RWPE1 (cell line): Measurements from ENCODE around the gene SLC38A8.

Experiments
- CTCF ChIA-PET: fragments of 350-600 bp; sonication (Branson Sonifier 250); formaldehyde crosslinking; extraction: SDS; loops from one replicate; lab custom pipeline; 2021; lab: Yijun Ruan, JAX
- POLR2A ChIA-PET: fragments of 400-600 bp; formaldehyde crosslinking; extraction: SDS; loops from one replicate; lab custom pipeline; 2020; ENCODE audit warnings: antibody characterized with exemption; ENCODE audit not compliant: low non-redundant PET; lab: Yijun Ruan, JAX
- DNase-seq: peaks from one replicate; pipeline ENCODE4 v3.0.0; 2012; ENCODE audit warnings: low spot score
- H3K27ac ChIP-seq: fragments of 450-650 bp; 2 replicates; pipeline ENCODE4 v1.5.1; 2017
- CTCF ChIP-seq: fragments of 450-650 bp; conservative IDR thresholded peaks from 2 replicates; pipeline ENCODE4 v1.5.1; 2017; ENCODE audit warnings: low read depth, mild to moderate bottlenecking

Gene SLC38A8

GRCh38 chr16:84042308-84042878, at the start of gene SLC38A8:
Gene SLC38A8 (minus strand): TSS chr16:84042795. CDS start chr16:84042157, 638 bp downstream.
- ChIA-PET POLR2A (interaction anchor here (0.6 kb wide), 1 partner anchor 85 kb away, joined by 3 read pairs; no protein-coding TSS in a partner anchor), CTCF (interaction anchor here (0.9 to 2.2 kb wide), 2 partner anchors 23 to 86 kb away, joined by 3 to 10 read pairs; no protein-coding TSS in a partner anchor)

GRCh38 chr16:84091460-84091859, 48.9 kb upstream of the SLC38A8 start:
- no peak overlapping the region for H3K27ac ChIP-seq
- no peak for DNase-seq
- ChIA-PET POLR2A (no interaction called here), CTCF (no interaction called here)
- no peak for TF ChIP-seq CTCF

More at GRCh38 chr16:84042308-84042878, at the start of gene SLC38A8:
- no peak for TF ChIP-seq CTCF
- DNase-seq: no peak
- no peak within 1 kb of the TSS for H3K27ac ChIP-seq

- POLR2A ChIA-PET: no interaction called here
- CTCF ChIA-PET: interaction anchor here (0.7 kb wide), 1 partner anchor 10 kb away, joined by 5 read pairs; no protein-coding TSS in a partner anchor
- no peak overlapping the region for H3K27ac ChIP-seq
- TF ChIP-seq CTCF: no peak
- DNase-seq: no peak
These were observed 47.6 kb upstream of the SLC38A8 start for GRCh38 chr16:84090211-84090610.

GRCh38 chr16:84088695-84089395, 46.2 kb upstream of the SLC38A8 start:
- ChIA-PET POLR2A (no interaction called here), CTCF (interaction anchor here (0.6 to 1.7 kb wide), 2 partner anchors 13 to 87 kb away, joined by 3 to 8 read pairs; no protein-coding TSS in a partner anchor)
- TF ChIP-seq CTCF: no peak
- H3K27ac ChIP-seq: no peak overlapping the region
- DNase-seq: no peak

GRCh38 chr16:84087466-84088151, 45.0 kb upstream of the SLC38A8 start:
- ChIA-PET CTCF (interaction anchor here (0.6 to 1.7 kb wide), 5 partner anchors 18 to 88 kb away, joined by 3 to 8 read pairs (median 4); no protein-coding TSS in a partner anchor), POLR2A (no interaction called here)
- no peak for DNase-seq
- no peak for TF ChIP-seq CTCF
- H3K27ac ChIP-seq: no peak overlapping the region

GRCh38 chr16:84087001-84087400, 44.4 kb upstream of the SLC38A8 start:
- no peak for TF ChIP-seq CTCF
- no peak for DNase-seq
- POLR2A ChIA-PET: no interaction called here
- no peak overlapping the region for H3K27ac ChIP-seq
- CTCF ChIA-PET: interaction anchor here (0.6 to 1.0 kb wide), 2 partner anchors 18 to 89 kb away, joined by 3 to 4 read pairs; no protein-coding TSS in a partner anchor
